GM18505 (cell line): ENCODE results near the gene MIA2.
"Not testable (repeated sequence)": the region's sequence is repeated elsewhere in the genome, so short reads cannot be mapped to it uniquely, and the experiment has no call there.

Experiments used
- ATAC-seq: cut with Tn5 transposase; IDR thresholded peaks from one replicate; pipeline ENCODE4 v1.9.1; 2021; ENCODE audit not compliant: unreplicated experiment
- POLR2A ChIP-seq: IDR thresholded peaks from 4 replicates; pipeline ENCODE4 v1.6.1; 2011; ENCODE audit warnings: borderline replicate concordance; ENCODE audit not compliant: insufficient read depth, insufficient read length; ENCODE audit errors: extremely low read depth

Gene MIA2

GRCh38 chr14:39240769-39241168 is 7.1 kb downstream of the MIA2 start:
- ATAC-seq: no peak
- TF ChIP-seq POLR2A: no peak

- ATAC-seq: no peak
- no peak for TF ChIP-seq POLR2A
Measured at GRCh38 chr14:39241637-39242036, 7.9 kb downstream of the MIA2 start.

- ATAC-seq: no peak
- TF ChIP-seq POLR2A: no peak
Measured at GRCh38 chr14:39243831-39244230, 10.1 kb downstream of the MIA2 start.

- ATAC-seq: no peak
- no peak for TF ChIP-seq POLR2A
Measured at GRCh38 chr14:39246618-39247017, 12.9 kb downstream of the MIA2 start.

- no peak for ATAC-seq
- TF ChIP-seq POLR2A: no peak
Measured at GRCh38 chr14:39247256-39247655, 13.5 kb downstream of the MIA2 start.

- TF ChIP-seq POLR2A: no peak
- no peak for ATAC-seq
Measured at GRCh38 chr14:39251547-39251946, 17.8 kb downstream of the MIA2 start.

GRCh38 chr14:39257388-39257787 is 23.7 kb downstream of the MIA2 start:
- not testable (repeated sequence) for ATAC-seq

GRCh38 chr14:39258782-39259545 is 25.2 kb downstream of the MIA2 start:
- ATAC-seq: no peak

GRCh38 chr14:39260161-39260560 is 26.4 kb downstream of the MIA2 start:
- not testable (repeated sequence) for ATAC-seq

More at GRCh38 chr14:39258782-39259545, 25.2 kb downstream of the MIA2 start:
- no peak for TF ChIP-seq POLR2A

GRCh38 chr14:39262214-39262613 is 28.5 kb downstream of the MIA2 start:
- not testable (repeated sequence) for ATAC-seq

GRCh38 chr14:39264057-39264456 is 30.3 kb downstream of the MIA2 start:
- no peak for ATAC-seq
- TF ChIP-seq POLR2A: no peak

- TF ChIP-seq POLR2A: no peak
- no peak for ATAC-seq
Measured at GRCh38 chr14:39264558-39264957, 30.8 kb downstream of the MIA2 start.

GRCh38 chr14:39265033-39265432 is 31.3 kb downstream of the MIA2 start:
- no peak for ATAC-seq
- TF ChIP-seq POLR2A: no peak

GRCh38 chr14:39265806-39266524 is 32.2 kb downstream of the MIA2 start:
- ATAC-seq: no peak

More at GRCh38 chr14:39265806-39266524, 32.2 kb downstream of the MIA2 start:
- TF ChIP-seq POLR2A: no peak
